HG03135 (cell line): ENCODE measurements around the gene FOXJ3.

Experiments used
- ATAC-seq: cut with Tn5 transposase; IDR thresholded peaks from one replicate; pipeline ENCODE4 v1.9.1; 2021; ENCODE audit warnings: mild to moderate bottlenecking, moderate library complexity; ENCODE audit not compliant: unreplicated experiment

FOXJ3 gene

GRCh38 chr1:42146626-42147320 lies 188.3 kb downstream of the FOXJ3 start:
- ATAC-seq: no peak

- ATAC-seq: no peak
Observed at GRCh38 chr1:42145764-42146625, 189.0 kb downstream of the FOXJ3 start.

GRCh38 chr1:42145389-42145716 lies 189.7 kb downstream of the FOXJ3 start:
- ATAC-seq: no peak

GRCh38 chr1:42144711-42145388 lies 190.2 kb downstream of the FOXJ3 start:
- no peak for ATAC-seq

- no peak for ATAC-seq
Observed at GRCh38 chr1:42143896-42144710, 190.9 kb downstream of the FOXJ3 start.

- no peak for ATAC-seq
Observed at GRCh38 chr1:42142894-42143675, 191.9 kb downstream of the FOXJ3 start.

GRCh38 chr1:42141978-42142377 lies 193.1 kb downstream of the FOXJ3 start:
- ATAC-seq: no peak

- no peak for ATAC-seq
Observed at GRCh38 chr1:42140191-42140590, 194.8 kb downstream of the FOXJ3 start.

GRCh38 chr1:42139444-42139843 lies 195.6 kb downstream of the FOXJ3 start:
- ATAC-seq: no peak

- no peak for ATAC-seq
Observed at GRCh38 chr1:42138586-42138985, 196.4 kb downstream of the FOXJ3 start.

GRCh38 chr1:42137766-42138165 lies 197.3 kb downstream of the FOXJ3 start:
- no peak for ATAC-seq

- ATAC-seq: no peak
Observed at GRCh38 chr1:42136466-42136865, 198.6 kb downstream of the FOXJ3 start.

- ATAC-seq: no peak
Observed at GRCh38 chr1:42135426-42135825, 199.6 kb downstream of the FOXJ3 start.

- no peak for ATAC-seq
Observed at GRCh38 chr1:42133809-42134526, 201.1 kb downstream of the FOXJ3 start.

GRCh38 chr1:42133390-42133789 lies 201.6 kb downstream of the FOXJ3 start:
- ATAC-seq: no peak

GRCh38 chr1:42130061-42130660 lies 204.9 kb downstream of the FOXJ3 start:
- no peak for ATAC-seq

- ATAC-seq: no peak
Observed at GRCh38 chr1:42128964-42129363, 206.1 kb downstream of the FOXJ3 start.

- no peak for ATAC-seq
Observed at GRCh38 chr1:42128499-42128898, 206.5 kb downstream of the FOXJ3 start.

- no peak for ATAC-seq
Observed at GRCh38 chr1:42127767-42128166, 207.3 kb downstream of the FOXJ3 start.
